ENCODE measurements around the gene METTL2B. TPM values are rescaled to one million over a fixed set of nuclear protein-coding genes. Genes with fewer than 3 reads are reported as not detected.
"Not testable (repeated sequence)": the region's sequence is repeated elsewhere in the genome, so short reads cannot be mapped to it uniquely, and the experiment has no call there.

METTL2B gene
- total RNA-seq, 1 experiment from 2014 or later, result 40.4 TPM

DNA sequence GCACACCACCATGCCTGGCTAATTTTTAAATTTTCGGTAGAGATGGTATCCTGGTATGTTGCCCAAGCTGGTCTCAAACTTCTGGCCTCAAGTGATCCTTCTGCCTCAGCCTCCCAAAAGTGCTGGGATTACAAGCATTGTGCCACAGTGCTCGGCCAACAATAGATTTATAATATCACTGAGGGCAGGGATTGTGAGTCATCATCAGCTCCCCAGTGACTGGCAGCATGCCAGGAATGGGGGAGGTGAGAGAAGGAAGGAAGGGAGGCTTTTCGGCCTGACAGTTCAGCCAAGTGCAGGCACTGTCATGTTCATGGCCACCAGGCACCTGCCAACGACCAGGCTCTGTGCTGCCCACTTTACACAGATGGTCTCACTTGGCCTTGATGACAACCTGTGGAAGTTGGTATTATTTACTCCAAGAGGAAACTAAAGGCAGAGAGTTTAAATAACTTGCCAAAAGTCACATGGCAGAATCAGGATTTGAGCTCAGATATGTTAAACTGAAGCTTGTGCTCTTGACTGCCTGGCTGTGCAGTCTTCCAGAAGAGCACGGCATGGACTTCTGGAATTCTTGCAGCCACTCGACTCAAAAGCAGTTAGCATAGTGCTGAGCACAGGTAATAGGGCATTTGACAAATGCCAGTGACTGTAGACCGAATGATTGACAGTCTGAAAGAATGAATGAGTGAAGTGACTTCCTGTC, 46.8 kb downstream of the METTL2B start:
- H3K27me3 Mint-ChIP-seq (ENCODE audit: low read depth); DNase-seq (ENCODE audit: low spot score); H3K27ac Mint-ChIP-seq; H3K9me3 Mint-ChIP-seq; H3K36me3 Mint-ChIP-seq; H3K4me3 Mint-ChIP-seq; ATAC-seq; CTCF ChIA-PET; POLR2A ChIA-PET; H3K4me1 Mint-ChIP-seq: not testable (repeated sequence)

DNA sequence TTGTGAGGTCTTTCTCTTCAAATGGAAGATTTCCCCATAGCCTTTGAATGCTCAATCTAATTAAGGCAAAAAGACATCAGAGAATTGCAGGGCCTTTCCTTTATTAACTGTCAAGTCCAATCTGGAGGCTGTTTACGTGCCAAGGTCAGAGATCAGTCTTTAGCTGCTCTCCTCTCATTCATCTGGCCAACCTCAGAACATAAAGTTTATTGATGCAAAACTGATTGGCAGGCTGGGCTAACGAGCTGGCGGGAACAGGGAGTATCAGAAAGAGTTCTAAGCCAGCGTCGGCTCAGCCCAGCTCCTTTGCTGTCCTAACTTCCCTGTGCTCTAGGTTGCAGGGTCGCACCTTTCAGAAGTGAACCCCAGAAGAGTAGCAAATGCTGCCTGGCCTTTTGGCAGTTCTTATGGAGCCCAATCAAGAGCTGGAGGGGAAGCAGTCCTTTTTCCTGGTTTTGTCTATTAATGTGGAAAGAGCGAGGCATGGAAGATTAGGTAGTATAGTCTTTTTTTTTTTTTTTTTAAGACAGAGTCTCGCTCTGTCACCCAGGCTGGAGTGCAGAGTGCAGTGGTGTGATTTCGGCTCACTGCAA, 47.5 kb downstream of the METTL2B start:
- CTCF ChIA-PET, result interaction anchor here (1.5 kb wide), 1 partner anchor 65 kb away, joined by 5 read pairs; no protein-coding TSS in a partner anchor
- ATAC-seq; H3K27me3 Mint-ChIP-seq (ENCODE audit: low read depth); H3K4me3 Mint-ChIP-seq; POLR2A ChIA-PET; H3K9me3 Mint-ChIP-seq; DNase-seq (ENCODE audit: low spot score); H3K36me3 Mint-ChIP-seq; H3K4me1 Mint-ChIP-seq: not testable (repeated sequence)
- peak overlapping the region; percentile 84; the same call in 1 of the 2 replicates for H3K27ac Mint-ChIP-seq

DNA sequence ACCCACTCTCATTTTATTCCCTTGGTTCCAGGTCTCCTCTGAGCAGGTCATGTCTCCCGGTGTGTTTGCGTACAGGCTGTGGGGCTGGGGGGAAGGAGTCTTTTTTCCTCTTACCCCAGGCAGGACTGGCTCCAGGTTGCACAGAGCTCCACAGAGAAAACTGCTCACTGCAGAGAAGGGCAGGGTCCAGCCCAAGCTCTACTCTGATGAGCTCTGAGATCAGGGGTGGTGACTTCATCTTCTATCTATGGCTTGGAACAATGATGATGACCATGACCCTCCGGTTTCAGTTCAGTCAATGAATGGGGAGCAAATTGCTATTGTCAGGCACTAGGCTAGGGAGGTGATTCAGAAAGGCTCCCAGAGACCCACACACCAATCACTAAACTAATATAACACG, 49.0 kb downstream of the METTL2B start:
- H3K4me1 Mint-ChIP-seq, result peaks cover 12% of the 10 kb centered on the region
- H3K27me3 Mint-ChIP-seq (ENCODE audit: low read depth); ATAC-seq; DNase-seq (ENCODE audit: low spot score); H3K36me3 Mint-ChIP-seq; H3K9me3 Mint-ChIP-seq; H3K4me3 Mint-ChIP-seq; POLR2A ChIA-PET: not testable (repeated sequence)
- CTCF ChIA-PET, result interaction anchor here (0.6 to 1.5 kb wide), 2 partner anchors 66 to 145 kb away, joined by 3 to 5 read pairs; no protein-coding TSS in a partner anchor
- peak overlapping the region; percentile 89 for H3K27ac Mint-ChIP-seq

DNA sequence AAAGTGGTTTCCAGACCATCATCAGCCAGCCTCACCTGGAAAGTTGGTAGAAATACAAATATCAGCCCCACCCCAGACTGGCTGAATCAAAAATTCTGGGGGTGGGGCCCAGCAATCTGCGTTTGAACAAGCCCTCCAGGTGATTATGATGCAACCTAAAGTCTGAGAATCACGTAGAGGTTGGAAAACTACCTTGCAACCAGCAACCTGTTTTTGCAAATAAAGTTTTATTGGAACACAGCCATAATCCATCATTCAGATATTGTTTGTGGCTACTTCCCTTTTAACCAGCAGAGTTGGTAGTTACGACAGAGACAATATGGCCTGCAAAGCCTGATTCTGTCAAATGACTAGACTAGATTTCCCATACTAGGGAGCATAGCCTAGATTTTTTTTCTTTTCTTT, 49.5 kb downstream of the METTL2B start:
- DNase-seq (ENCODE audit: low spot score); H3K9me3 Mint-ChIP-seq; POLR2A ChIA-PET; H3K27me3 Mint-ChIP-seq (ENCODE audit: low read depth); H3K27ac Mint-ChIP-seq; H3K4me3 Mint-ChIP-seq; ATAC-seq; H3K36me3 Mint-ChIP-seq: not testable (repeated sequence)
- CTCF ChIA-PET, result interaction anchor here (0.6 kb wide), 2 partner anchors 145 to 189 kb away, joined by 3 read pairs; no protein-coding TSS in a partner anchor
- H3K4me1 Mint-ChIP-seq, result peaks cover 12% of the 10 kb centered on the region

DNA sequence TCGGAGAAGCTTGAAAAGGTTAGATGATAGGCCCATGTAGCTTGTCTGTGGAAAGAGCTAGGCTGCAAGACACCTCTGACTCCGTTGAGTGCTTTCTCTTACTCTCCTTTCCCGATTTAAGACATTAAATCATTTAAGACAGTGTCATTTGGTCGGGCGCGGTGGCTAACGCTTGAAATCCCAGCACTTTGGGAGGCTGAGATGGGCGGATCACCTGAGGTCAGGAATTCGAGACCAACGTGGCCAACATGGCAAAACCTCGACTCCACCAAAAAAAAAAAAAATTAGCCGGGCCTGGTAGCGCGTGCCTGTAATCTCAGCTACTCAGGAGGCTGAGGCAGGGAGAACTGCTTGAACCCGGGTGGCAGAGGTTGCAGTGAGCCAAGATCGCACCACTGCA, 52.6 kb downstream of the METTL2B start:
- H3K4me3 Mint-ChIP-seq; H3K27me3 Mint-ChIP-seq (ENCODE audit: low read depth); ATAC-seq; DNase-seq (ENCODE audit: low spot score); H3K36me3 Mint-ChIP-seq; H3K9me3 Mint-ChIP-seq; H3K27ac Mint-ChIP-seq; POLR2A ChIA-PET; CTCF ChIA-PET: not testable (repeated sequence)
- H3K4me1 Mint-ChIP-seq, result peaks cover 21% of the 10 kb centered on the region

DNA sequence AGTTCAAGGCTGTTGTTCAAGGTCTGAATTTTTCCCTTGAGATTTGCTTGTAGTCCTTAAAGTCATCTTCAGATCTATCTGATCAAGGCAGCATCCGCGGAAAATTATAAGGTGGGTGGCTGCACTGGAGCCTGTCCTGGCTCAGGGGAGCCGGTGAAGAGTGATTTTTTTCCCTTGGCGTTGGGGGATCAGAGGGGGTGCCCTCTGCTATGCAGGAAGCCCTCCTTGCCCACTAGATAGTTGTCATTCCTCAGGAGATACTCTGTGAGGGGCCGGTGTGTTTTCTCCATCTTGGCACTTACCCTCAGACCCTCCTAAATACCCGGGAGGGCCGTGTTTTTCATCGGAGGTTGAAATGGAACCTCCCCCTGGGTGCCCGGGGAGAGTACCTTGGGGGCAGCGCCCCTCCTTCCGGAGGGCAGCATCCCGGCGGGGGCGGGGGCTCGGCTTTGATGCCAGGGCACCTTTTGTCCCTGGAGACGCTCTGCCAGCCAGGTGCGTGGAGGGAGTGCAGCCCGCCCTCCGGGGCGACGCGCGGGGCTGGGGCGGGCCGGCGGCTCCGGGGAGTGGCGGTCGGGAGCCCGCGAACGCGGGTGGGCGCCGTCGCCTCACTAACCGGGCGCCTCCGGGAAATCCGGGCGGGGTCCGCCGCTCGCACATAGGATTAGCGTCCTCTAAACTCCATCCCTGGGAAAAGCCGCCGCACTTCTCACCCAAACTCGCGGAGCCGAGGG, 53.7 kb downstream of the METTL2B start:
- Mint-ChIP-seq H3K36me3 (peaks cover 11% of the 10 kb centered on the region), H3K4me1 (peaks cover 21% of the 10 kb centered on the region), H3K27ac (peak overlapping the region; percentile 53; the same call in 1 of the 2 replicates), H3K4me3 (peak overlapping the region; percentile 83)
- H3K9me3 Mint-ChIP-seq; H3K27me3 Mint-ChIP-seq (ENCODE audit: low read depth); ATAC-seq; CTCF ChIA-PET; POLR2A ChIA-PET; DNase-seq (ENCODE audit: low spot score): not testable (repeated sequence)

DNA sequence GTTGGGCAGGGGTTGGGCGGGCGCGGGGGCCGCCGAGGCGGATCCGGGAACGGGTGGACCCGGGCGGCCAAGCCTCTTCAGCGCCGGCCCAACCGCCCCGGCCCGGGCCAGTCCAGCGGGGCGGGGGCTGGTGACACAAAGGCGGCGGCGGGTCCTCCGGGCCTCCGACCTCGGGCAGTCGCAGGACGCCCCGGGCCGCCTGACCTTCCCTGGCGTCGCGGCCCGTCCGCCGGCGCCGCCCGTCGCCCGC, 54.2 kb downstream of the METTL2B start:
- peaks cover 17% of the 10 kb centered on the region for H3K4me1 Mint-ChIP-seq
- no peaks in the 10 kb centered on the region for H3K27me3 Mint-ChIP-seq (ENCODE audit: low read depth)
- no peaks in the 10 kb centered on the region for H3K9me3 Mint-ChIP-seq
- ChIA-PET CTCF (no interaction called here), POLR2A (no interaction called here)
- no peak overlapping the region for H3K4me3 Mint-ChIP-seq
- no peak overlapping the region for H3K27ac Mint-ChIP-seq
- ATAC-seq, result no peak
- no peak for DNase-seq (ENCODE audit: low spot score)
- no peak for TF ChIP-seq CREM (CRISPR knock-in tag; IDR thresholded peaks at IDR 0.05)
- TF ChIP-seq, protein P1, sequence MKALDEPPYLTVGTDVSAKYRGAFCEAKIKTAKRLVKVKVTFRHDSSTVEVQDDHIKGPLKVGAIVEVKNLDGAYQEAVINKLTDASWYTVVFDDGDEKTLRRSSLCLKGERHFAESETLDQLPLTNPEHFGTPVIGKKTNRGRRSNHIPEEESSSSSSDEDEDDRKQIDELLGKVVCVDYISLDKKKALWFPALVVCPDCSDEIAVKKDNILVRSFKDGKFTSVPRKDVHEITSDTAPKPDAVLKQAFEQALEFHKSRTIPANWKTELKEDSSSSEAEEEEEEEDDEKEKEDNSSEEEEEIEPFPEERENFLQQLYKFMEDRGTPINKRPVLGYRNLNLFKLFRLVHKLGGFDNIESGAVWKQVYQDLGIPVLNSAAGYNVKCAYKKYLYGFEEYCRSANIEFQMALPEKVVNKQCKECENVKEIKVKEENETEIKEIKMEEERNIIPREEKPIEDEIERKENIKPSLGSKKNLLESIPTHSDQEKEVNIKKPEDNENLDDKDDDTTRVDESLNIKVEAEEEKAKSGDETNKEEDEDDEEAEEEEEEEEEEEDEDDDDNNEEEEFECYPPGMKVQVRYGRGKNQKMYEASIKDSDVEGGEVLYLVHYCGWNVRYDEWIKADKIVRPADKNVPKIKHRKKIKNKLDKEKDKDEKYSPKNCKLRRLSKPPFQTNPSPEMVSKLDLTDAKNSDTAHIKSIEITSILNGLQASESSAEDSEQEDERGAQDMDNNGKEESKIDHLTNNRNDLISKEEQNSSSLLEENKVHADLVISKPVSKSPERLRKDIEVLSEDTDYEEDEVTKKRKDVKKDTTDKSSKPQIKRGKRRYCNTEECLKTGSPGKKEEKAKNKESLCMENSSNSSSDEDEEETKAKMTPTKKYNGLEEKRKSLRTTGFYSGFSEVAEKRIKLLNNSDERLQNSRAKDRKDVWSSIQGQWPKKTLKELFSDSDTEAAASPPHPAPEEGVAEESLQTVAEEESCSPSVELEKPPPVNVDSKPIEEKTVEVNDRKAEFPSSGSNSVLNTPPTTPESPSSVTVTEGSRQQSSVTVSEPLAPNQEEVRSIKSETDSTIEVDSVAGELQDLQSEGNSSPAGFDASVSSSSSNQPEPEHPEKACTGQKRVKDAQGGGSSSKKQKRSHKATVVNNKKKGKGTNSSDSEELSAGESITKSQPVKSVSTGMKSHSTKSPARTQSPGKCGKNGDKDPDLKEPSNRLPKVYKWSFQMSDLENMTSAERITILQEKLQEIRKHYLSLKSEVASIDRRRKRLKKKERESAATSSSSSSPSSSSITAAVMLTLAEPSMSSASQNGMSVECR (CRISPR knock-in tag; IDR thresholded peaks at IDR 0.05; ENCODE audit: borderline replicate concordance), result no peak
- TF ChIP-seq, protein P2, sequence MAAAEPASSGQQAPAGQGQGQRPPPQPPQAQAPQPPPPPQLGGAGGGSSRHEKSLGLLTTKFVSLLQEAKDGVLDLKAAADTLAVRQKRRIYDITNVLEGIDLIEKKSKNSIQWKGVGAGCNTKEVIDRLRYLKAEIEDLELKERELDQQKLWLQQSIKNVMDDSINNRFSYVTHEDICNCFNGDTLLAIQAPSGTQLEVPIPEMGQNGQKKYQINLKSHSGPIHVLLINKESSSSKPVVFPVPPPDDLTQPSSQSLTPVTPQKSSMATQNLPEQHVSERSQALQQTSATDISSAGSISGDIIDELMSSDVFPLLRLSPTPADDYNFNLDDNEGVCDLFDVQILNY (CRISPR knock-in tag; IDR thresholded peaks at IDR 0.05), result no peak
- no peak for TF ChIP-seq GTF2I (CRISPR knock-in tag; conservative IDR thresholded peaks at IDR 0.05)
- TF ChIP-seq, protein P3, sequence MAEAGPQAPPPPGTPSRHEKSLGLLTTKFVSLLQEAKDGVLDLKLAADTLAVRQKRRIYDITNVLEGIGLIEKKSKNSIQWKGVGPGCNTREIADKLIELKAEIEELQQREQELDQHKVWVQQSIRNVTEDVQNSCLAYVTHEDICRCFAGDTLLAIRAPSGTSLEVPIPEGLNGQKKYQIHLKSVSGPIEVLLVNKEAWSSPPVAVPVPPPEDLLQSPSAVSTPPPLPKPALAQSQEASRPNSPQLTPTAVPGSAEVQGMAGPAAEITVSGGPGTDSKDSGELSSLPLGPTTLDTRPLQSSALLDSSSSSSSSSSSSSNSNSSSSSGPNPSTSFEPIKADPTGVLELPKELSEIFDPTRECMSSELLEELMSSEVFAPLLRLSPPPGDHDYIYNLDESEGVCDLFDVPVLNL (CRISPR knock-in tag; IDR thresholded peaks at IDR 0.05; ENCODE audit: borderline replicate concordance, low read depth), result no peak
- TF ChIP-seq NFE2L1 (CRISPR knock-in tag; IDR thresholded peaks at IDR 0.05), result no peak
- H3K36me3 Mint-ChIP-seq, result peaks cover 13% of the 10 kb centered on the region
